ENCODE data around the gene HS3ST6.
A peak's percentile ranks its signal among the peaks of the same experiment; 100 is the strongest.
"Not testable (repeated sequence)": the region's sequence is repeated elsewhere in the genome, so short reads cannot be mapped to it uniquely, and the experiment has no call there.

The HS3ST6 gene

GRCh38 chr16:1918351-1919326 lies at the start of gene HS3ST6:
Gene HS3ST6 (minus strand): TSS chr16:1918415. CDS start chr16:1918323, 92 bp downstream.
- no peak for DNase-seq

GRCh38 chr16:1966460-1966859 lies 48.2 kb upstream of the HS3ST6 start, which contains the start of gene RNF151:
Gene RNF151 (plus strand): TSS chr16:1966856. CDS start chr16:1966882, 26 bp downstream.
- DNase-seq: no peak

- no peak for DNase-seq
Measured at GRCh38 chr16:1965396-1966001, 47.3 kb upstream of the HS3ST6 start.

GRCh38 chr16:1964506-1965395 lies 46.5 kb upstream of the HS3ST6 start, which contains the start of gene RPS2:
Gene RPS2 (minus strand): TSS chr16:1964826. CDS start chr16:1964625, 201 bp downstream.
- peak; percentile 99 for DNase-seq

GRCh38 chr16:1963806-1964505 lies 45.7 kb upstream of the HS3ST6 start:
- no peak for DNase-seq

GRCh38 chr16:1962161-1963153 lies 44.2 kb upstream of the HS3ST6 start:
- not testable (repeated sequence) for DNase-seq

- DNase-seq: no peak
Measured at GRCh38 chr16:1961651-1962067, 43.4 kb upstream of the HS3ST6 start.

GRCh38 chr16:1960665-1961630 lies 42.7 kb upstream of the HS3ST6 start:
- no peak for DNase-seq

- peak; percentile 93 for DNase-seq
Measured at GRCh38 chr16:1959269-1960039, 41.2 kb upstream of the HS3ST6 start, which contains the start of gene NDUFB10. Gene NDUFB10 (plus strand): TSS chr16:1959538. CDS start chr16:1959625, 87 bp downstream.

GRCh38 chr16:1958715-1959268 lies 40.6 kb upstream of the HS3ST6 start:
- no peak for DNase-seq

- not testable (repeated sequence) for DNase-seq
Measured at GRCh38 chr16:1958143-1958491, 39.9 kb upstream of the HS3ST6 start.

GRCh38 chr16:1957434-1958142 lies 39.4 kb upstream of the HS3ST6 start:
- DNase-seq: not testable (repeated sequence)

GRCh38 chr16:1953734-1954133 lies 35.5 kb upstream of the HS3ST6 start:
- DNase-seq: no peak

GRCh38 chr16:1950559-1950958 lies 32.3 kb upstream of the HS3ST6 start:
- DNase-seq: no peak

- DNase-seq: no peak
Measured at GRCh38 chr16:1950047-1950446, 31.8 kb upstream of the HS3ST6 start.

- no peak for DNase-seq
Measured at GRCh38 chr16:1949507-1949906, 31.3 kb upstream of the HS3ST6 start.

GRCh38 chr16:1947369-1947670 lies 29.1 kb upstream of the HS3ST6 start:
- no peak for DNase-seq
